HEK293 (cell line): ENCODE data around the gene PRKG2.

Experiments
- CTCF ChIA-PET: fragments of 350-600 bp; formaldehyde crosslinking; extraction: SDS; loops from one replicate; lab custom pipeline; 2021; ENCODE audit warnings: antibody characterized with exemption; lab: Yijun Ruan, JAX
- POLR2A ChIA-PET: fragments of 300-600 bp; formaldehyde crosslinking; extraction: SDS; loops from one replicate; lab custom pipeline; 2020; ENCODE audit warnings: antibody characterized with exemption, inconsistent platforms; lab: Yijun Ruan, JAX
- H3K27ac ChIP-seq: fragments of 200-500 bp; sonication (Bioruptor generic); 2 replicates; pipeline ENCODE4 v1.5.1; 2014; ENCODE audit warnings: low read depth, low read length, control low read depth, inconsistent platforms; ENCODE audit errors: extremely low read depth
- H3K36me3 ChIP-seq, 2 experiments: fragments of 200-500 bp in 1 of 2; sonication (Bioruptor generic) in 1 of 2; 1 replicate in 1 of 2; 2 replicates in 1 of 2; pipeline ENCODE4 v1.5.1; 2014 to 2017; ENCODE audit warnings: inconsistent platforms in 2 of 2, low read length in 2 of 2; ENCODE audit not compliant: control insufficient read depth in 2 of 2, insufficient read depth in 1 of 2
- H3K4me1 ChIP-seq: fragments of 200-500 bp; sonication (Bioruptor generic); 2 replicates; pipeline ENCODE4 v1.5.1; 2014; ENCODE audit warnings: mild to moderate bottlenecking, low read length, inconsistent platforms; ENCODE audit not compliant: control insufficient read depth, insufficient read depth
- H3K4me3 ChIP-seq: 2 replicates; pipeline ENCODE4 v1.5.1; 2011; ENCODE audit warnings: low read depth, mild to moderate bottlenecking, control low read depth, low read length, moderate library complexity
- H3K9me3 ChIP-seq: fragments of 200-500 bp; sonication (Bioruptor generic); 2 replicates; pipeline ENCODE4 v1.5.1; 2014; ENCODE audit warnings: low read depth, low read length, inconsistent platforms; ENCODE audit not compliant: control insufficient read depth, insufficient read depth
- BCL11B ChIP-seq: fragments of 450-650 bp; formaldehyde crosslinking; IDR thresholded peaks from 2 replicates; pipeline ENCODE4 v1.5.1; 2016; ENCODE audit warnings: low read depth, missing biosample characterization, missing genetic modification characterization
- FEZF1 ChIP-seq: fragments of 450-650 bp; formaldehyde crosslinking; IDR thresholded peaks from 2 replicates; pipeline ENCODE4 v1.5.1; 2016; ENCODE audit warnings: missing biosample characterization, missing genetic modification characterization
- GLI4 ChIP-seq: fragments of 450-650 bp; formaldehyde crosslinking; IDR thresholded peaks from 2 replicates; pipeline ENCODE4 v1.5.1; 2016; ENCODE audit warnings: missing biosample characterization, missing genetic modification characterization
- GLIS2 ChIP-seq: fragments of 450-650 bp; formaldehyde crosslinking; IDR thresholded peaks from 2 replicates; pipeline ENCODE4 v1.5.1; 2016; ENCODE audit warnings: missing biosample characterization, missing genetic modification characterization
- IKZF3 ChIP-seq: fragments of 450-650 bp; IDR thresholded peaks from 2 replicates; pipeline ENCODE4 v1.5.0; 2018; ENCODE audit warnings: missing biosample characterization, mild to moderate bottlenecking, missing genetic modification characterization, moderate library complexity
- MEIS1 ChIP-seq: sonication (generic); formaldehyde crosslinking; IDR thresholded peaks from 2 replicates; pipeline ENCODE4 v1.8.1; 2022; ENCODE audit warnings: missing genetic modification reagents, mild to moderate bottlenecking, borderline replicate concordance
- MYNN ChIP-seq: fragments of 450-650 bp; formaldehyde crosslinking; IDR thresholded peaks from 2 replicates; pipeline ENCODE4 v1.5.1; 2016; ENCODE audit warnings: missing biosample characterization, missing genetic modification characterization, borderline replicate concordance
- OSR2 ChIP-seq: fragments of 450-650 bp; formaldehyde crosslinking; IDR thresholded peaks from 2 replicates; pipeline ENCODE4 v1.5.1; 2016; ENCODE audit warnings: missing biosample characterization, missing genetic modification characterization
- REPIN1 ChIP-seq: fragments of 450-650 bp; formaldehyde crosslinking; IDR thresholded peaks from 2 replicates; pipeline ENCODE4 v1.5.1; 2017; ENCODE audit warnings: missing biosample characterization, missing genetic modification characterization, low read depth
- SETDB1 ChIP-seq: IDR thresholded peaks from one replicate; pipeline ENCODE4 v1.6.1; 2017; ENCODE audit warnings: mild to moderate bottlenecking, low read length, moderate library complexity, mixed read lengths; ENCODE audit not compliant: insufficient read length
- ZFP69B ChIP-seq: fragments of 450-650 bp; formaldehyde crosslinking; IDR thresholded peaks from 2 replicates; pipeline ENCODE4 v1.5.1; 2016; ENCODE audit warnings: missing biosample characterization, missing genetic modification characterization
- ZNF138 ChIP-seq: fragments of 450-650 bp; formaldehyde crosslinking; IDR thresholded peaks from 2 replicates; pipeline ENCODE4 v1.5.1; 2016; ENCODE audit warnings: missing biosample characterization, missing genetic modification characterization, borderline replicate concordance
- ZNF175 ChIP-seq: fragments of 450-650 bp; formaldehyde crosslinking; IDR thresholded peaks from 2 replicates; pipeline ENCODE4 v1.5.1; 2016; ENCODE audit warnings: missing biosample characterization, missing genetic modification characterization
- ZNF211 ChIP-seq: fragments of 450-650 bp; formaldehyde crosslinking; IDR thresholded peaks from 2 replicates; pipeline ENCODE4 v1.5.1; 2016; ENCODE audit warnings: low read depth, missing biosample characterization, missing genetic modification characterization
- ZNF214 ChIP-seq: fragments of 450-650 bp; formaldehyde crosslinking; IDR thresholded peaks from 2 replicates; pipeline ENCODE4 v1.5.1; 2017; ENCODE audit warnings: missing biosample characterization, mild to moderate bottlenecking, missing genetic modification characterization, borderline replicate concordance
- ZNF23 ChIP-seq: fragments of 450-650 bp; formaldehyde crosslinking; IDR thresholded peaks from 2 replicates; pipeline ENCODE4 v1.5.1; 2016; ENCODE audit warnings: missing biosample characterization, missing genetic modification characterization, borderline replicate concordance
- ZNF239 ChIP-seq: fragments of 450-650 bp; formaldehyde crosslinking; IDR thresholded peaks from 2 replicates; pipeline ENCODE4 v1.5.1; 2016; ENCODE audit warnings: missing biosample characterization, missing genetic modification characterization
- ZNF302 ChIP-seq: fragments of 450-650 bp; formaldehyde crosslinking; IDR thresholded peaks from 2 replicates; pipeline ENCODE4 v1.5.1; 2016; ENCODE audit warnings: missing biosample characterization, missing genetic modification characterization, low read depth
- ZNF341 ChIP-seq: fragments of 450-650 bp; formaldehyde crosslinking; IDR thresholded peaks from 2 replicates; pipeline ENCODE4; 2016; ENCODE audit warnings: low read depth, missing biosample characterization, missing genetic modification characterization
- ZNF350 ChIP-seq: fragments of 450-650 bp; formaldehyde crosslinking; IDR thresholded peaks from 2 replicates; pipeline ENCODE4 v1.5.0; 2017; ENCODE audit warnings: missing biosample characterization, mild to moderate bottlenecking, missing genetic modification characterization
- ZNF416 ChIP-seq: fragments of 450-650 bp; formaldehyde crosslinking; IDR thresholded peaks from 2 replicates; pipeline ENCODE4 v1.5.1; 2016; ENCODE audit warnings: missing biosample characterization, missing genetic modification characterization
- ZNF426 ChIP-seq: fragments of 450-650 bp; formaldehyde crosslinking; IDR thresholded peaks from 2 replicates; pipeline ENCODE4 v1.5.1; 2017; ENCODE audit warnings: missing biosample characterization, missing genetic modification characterization, mild to moderate bottlenecking, inconsistent platforms, moderate library complexity
- ZNF510 ChIP-seq: fragments of 450-650 bp; formaldehyde crosslinking; IDR thresholded peaks from 2 replicates; pipeline ENCODE4 v1.5.1; 2018; ENCODE audit warnings: mild to moderate bottlenecking, missing genetic modification characterization, missing biosample characterization; ENCODE audit not compliant: insufficient replicate concordance
- ZNF560 ChIP-seq: fragments of 450-650 bp; formaldehyde crosslinking; IDR thresholded peaks from 2 replicates; pipeline ENCODE4 v1.5.1; 2017; ENCODE audit warnings: missing biosample characterization, missing genetic modification characterization, borderline replicate concordance
- ZNF571 ChIP-seq: fragments of 450-650 bp; formaldehyde crosslinking; IDR thresholded peaks from 2 replicates; pipeline ENCODE4 v1.5.0; 2017; ENCODE audit warnings: missing biosample characterization, missing genetic modification characterization
- ZNF596 ChIP-seq: fragments of 450-650 bp; IDR thresholded peaks from 2 replicates; pipeline ENCODE4 v1.5.0; 2018; ENCODE audit warnings: missing biosample characterization, mild to moderate bottlenecking, missing genetic modification characterization, moderate library complexity
- ZNF658 ChIP-seq: fragments of 450-650 bp; formaldehyde crosslinking; IDR thresholded peaks from 2 replicates; pipeline ENCODE4; 2016; ENCODE audit warnings: missing biosample characterization, missing genetic modification characterization
- ZNF660 ChIP-seq: fragments of 450-650 bp; IDR thresholded peaks from 2 replicates; pipeline ENCODE4 v1.5.1; 2018; ENCODE audit warnings: missing biosample characterization, mild to moderate bottlenecking, missing genetic modification characterization
- ZNF701 ChIP-seq: fragments of 450-650 bp; formaldehyde crosslinking; IDR thresholded peaks from 2 replicates; pipeline ENCODE4 v1.5.1; 2016; ENCODE audit warnings: missing biosample characterization, missing genetic modification characterization
- ZNF777 ChIP-seq: fragments of 450-650 bp; formaldehyde crosslinking; IDR thresholded peaks from 2 replicates; pipeline ENCODE4 v1.5.1; 2017; ENCODE audit warnings: missing biosample characterization, missing genetic modification characterization, borderline replicate concordance
- TF ChIP-seq, protein P1 (sequence below): fragments of 450-650 bp; formaldehyde crosslinking; IDR thresholded peaks from 2 replicates; pipeline ENCODE4 v1.5.1; 2017; ENCODE audit warnings: missing biosample characterization, missing genetic modification characterization
- TF ChIP-seq, protein P2 (sequence below): fragments of 450-650 bp; IDR thresholded peaks from 2 replicates; pipeline ENCODE4 v1.5.1; 2018; ENCODE audit warnings: missing biosample characterization, mild to moderate bottlenecking, missing genetic modification characterization
- TF ChIP-seq, protein P3 (sequence below): fragments of 450-650 bp; formaldehyde crosslinking; IDR thresholded peaks from 2 replicates; pipeline ENCODE4 v1.5.1; 2016; ENCODE audit warnings: missing biosample characterization, missing genetic modification characterization

PRKG2 gene

DNA sequence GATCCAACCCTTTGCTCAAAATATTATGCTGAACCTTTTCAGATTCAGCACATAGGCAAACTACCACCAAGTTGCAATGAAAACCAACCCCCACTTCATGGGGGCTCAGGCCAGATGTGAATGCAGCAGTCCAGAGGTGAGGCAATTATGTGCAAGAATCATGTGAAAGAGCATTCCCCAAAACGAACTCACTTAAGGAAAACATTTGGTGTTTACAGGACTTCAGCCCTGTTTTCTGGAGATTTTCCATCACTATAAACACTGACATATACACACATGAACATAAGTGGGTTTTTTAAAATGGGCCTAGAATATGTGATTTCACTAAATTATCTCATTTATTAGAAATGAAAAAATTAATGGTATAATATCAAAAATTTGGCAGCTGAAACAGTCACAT, 153.0 kb downstream of the PRKG2 start:
- ChIA-PET POLR2A (no interaction called here), CTCF (interaction anchor here (1.0 to 1.3 kb wide), 3 partner anchors 9 to 699 kb away, joined by 3 to 4 read pairs (median 3); no protein-coding TSS in a partner anchor)
- Histone ChIP-seq H3K4me1 (no peaks in the 10 kb centered on the region), H3K36me3 (no peaks in the 10 kb centered on the region), H3K27ac (no peak overlapping the region), H3K9me3 (no peaks in the 10 kb centered on the region), H3K4me3 (no peak overlapping the region)
- TF ChIP-seq IKZF3 (tag by site-specific recombination) (no peak), SETDB1 (no peak), ZNF596 (tag by site-specific recombination) (no peak), ZNF239 (tag by site-specific recombination) (no peak), ZFP69B (tag by site-specific recombination) (no peak), REPIN1 (no peak), ZNF658 (tag by site-specific recombination) (no peak), ZNF23 (tag by site-specific recombination) (no peak), GLIS2 (no peak), MEIS1 (CRISPR knock-in tag) (no peak), ZNF175 (tag by site-specific recombination) (no peak), BCL11B (tag by site-specific recombination) (no peak), ZNF138 (tag by site-specific recombination) (no peak), FEZF1 (no peak), ZNF426 (no peak), ZNF214 (tag by site-specific recombination) (no peak), ZNF211 (no peak)
- TF ChIP-seq, protein P1, sequence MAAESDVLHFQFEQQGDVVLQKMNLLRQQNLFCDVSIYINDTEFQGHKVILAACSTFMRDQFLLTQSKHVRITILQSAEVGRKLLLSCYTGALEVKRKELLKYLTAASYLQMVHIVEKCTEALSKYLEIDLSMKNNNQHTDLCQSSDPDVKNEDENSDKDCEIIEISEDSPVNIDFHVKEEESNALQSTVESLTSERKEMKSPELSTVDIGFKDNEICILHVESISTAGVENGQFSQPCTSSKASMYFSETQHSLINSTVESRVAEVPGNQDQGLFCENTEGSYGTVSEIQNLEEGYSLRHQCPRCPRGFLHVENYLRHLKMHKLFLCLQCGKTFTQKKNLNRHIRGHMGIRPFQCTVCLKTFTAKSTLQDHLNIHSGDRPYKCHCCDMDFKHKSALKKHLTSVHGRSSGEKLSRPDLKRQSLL (tag by site-specific recombination): no peak
- TF ChIP-seq, protein P2, sequence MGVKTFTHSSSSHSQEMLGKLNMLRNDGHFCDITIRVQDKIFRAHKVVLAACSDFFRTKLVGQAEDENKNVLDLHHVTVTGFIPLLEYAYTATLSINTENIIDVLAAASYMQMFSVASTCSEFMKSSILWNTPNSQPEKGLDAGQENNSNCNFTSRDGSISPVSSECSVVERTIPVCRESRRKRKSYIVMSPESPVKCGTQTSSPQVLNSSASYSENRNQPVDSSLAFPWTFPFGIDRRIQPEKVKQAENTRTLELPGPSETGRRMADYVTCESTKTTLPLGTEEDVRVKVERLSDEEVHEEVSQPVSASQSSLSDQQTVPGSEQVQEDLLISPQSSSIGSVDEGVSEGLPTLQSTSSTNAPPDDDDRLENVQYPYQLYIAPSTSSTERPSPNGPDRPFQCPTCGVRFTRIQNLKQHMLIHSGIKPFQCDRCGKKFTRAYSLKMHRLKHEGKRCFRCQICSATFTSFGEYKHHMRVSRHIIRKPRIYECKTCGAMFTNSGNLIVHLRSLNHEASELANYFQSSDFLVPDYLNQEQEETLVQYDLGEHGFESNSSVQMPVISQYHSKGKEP: no peak

DNA sequence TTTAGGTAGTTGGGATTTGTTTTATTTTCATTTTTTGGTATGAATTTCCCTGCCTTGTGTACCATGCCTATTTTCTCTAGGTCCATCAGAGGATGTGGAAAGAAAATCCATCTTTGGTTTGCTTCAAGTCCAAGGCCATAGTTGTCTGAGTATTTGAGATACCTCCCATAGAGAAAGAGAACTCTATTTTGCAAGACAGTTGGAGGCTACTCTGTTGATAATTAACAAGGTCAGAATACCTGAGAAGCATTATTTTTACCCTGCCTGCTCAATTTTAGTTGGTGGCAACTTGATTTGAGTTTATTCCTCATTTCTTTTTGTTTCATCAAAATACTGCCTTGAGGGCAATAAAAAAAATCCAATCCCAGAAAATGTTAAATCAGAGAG, 153.7 kb downstream of the PRKG2 start:
- no peak overlapping the region for H3K27ac ChIP-seq
- no peak overlapping the region for H3K4me3 ChIP-seq
- H3K36me3 ChIP-seq: no peaks in the 10 kb centered on the region
- ChIA-PET CTCF (no interaction called here), POLR2A (no interaction called here)
- TF ChIP-seq ZNF660 (tag by site-specific recombination) (no peak), ZNF571 (tag by site-specific recombination) (no peak), ZNF510 (tag by site-specific recombination) (no peak), ZNF416 (tag by site-specific recombination) (no peak), ZNF701 (no peak), ZNF175 (tag by site-specific recombination) (no peak), ZNF302 (no peak), MYNN (tag by site-specific recombination) (no peak), GLI4 (tag by site-specific recombination) (no peak), ZNF560 (tag by site-specific recombination) (no peak), ZNF777 (tag by site-specific recombination) (no peak), OSR2 (tag by site-specific recombination) (no peak), ZNF350 (no peak), ZNF341 (tag by site-specific recombination) (no peak)
- TF ChIP-seq, protein P3, sequence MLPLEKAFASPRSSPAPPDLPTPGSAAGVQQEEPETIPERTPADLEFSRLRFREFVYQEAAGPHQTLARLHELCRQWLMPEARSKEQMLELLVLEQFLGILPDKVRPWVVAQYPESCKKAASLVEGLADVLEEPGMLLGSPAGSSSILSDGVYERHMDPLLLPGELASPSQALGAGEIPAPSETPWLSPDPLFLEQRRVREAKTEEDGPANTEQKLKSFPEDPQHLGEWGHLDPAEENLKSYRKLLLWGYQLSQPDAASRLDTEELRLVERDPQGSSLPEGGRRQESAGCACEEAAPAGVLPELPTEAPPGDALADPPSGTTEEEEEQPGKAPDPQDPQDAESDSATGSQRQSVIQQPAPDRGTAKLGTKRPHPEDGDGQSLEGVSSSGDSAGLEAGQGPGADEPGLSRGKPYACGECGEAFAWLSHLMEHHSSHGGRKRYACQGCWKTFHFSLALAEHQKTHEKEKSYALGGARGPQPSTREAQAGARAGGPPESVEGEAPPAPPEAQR (tag by site-specific recombination): no peak
- no peaks in the 10 kb centered on the region for H3K4me1 ChIP-seq
- no peaks in the 10 kb centered on the region for H3K9me3 ChIP-seq
